ENCODE measurements around the gene OSBPL10.

The OSBPL10 gene

GRCh38 chr3:31921837-31922236 is 59.2 kb downstream of the OSBPL10 start:
- DNase-seq, result no peak

- no peak for DNase-seq
Measured at GRCh38 chr3:31920310-31920709, 60.8 kb downstream of the OSBPL10 start.

GRCh38 chr3:31919528-31919927 is 61.5 kb downstream of the OSBPL10 start:
- DNase-seq, result no peak

GRCh38 chr3:31918179-31919150 is 62.6 kb downstream of the OSBPL10 start:
- DNase-seq, result no peak

GRCh38 chr3:31917303-31918005 is 63.6 kb downstream of the OSBPL10 start:
- DNase-seq, result no peak

- no peak for DNase-seq
Measured at GRCh38 chr3:31911643-31912042, 69.4 kb downstream of the OSBPL10 start.

- DNase-seq, result no peak
Measured at GRCh38 chr3:31911124-31911523, 69.9 kb downstream of the OSBPL10 start.

- DNase-seq, result no peak
Measured at GRCh38 chr3:31909455-31909854, 71.6 kb downstream of the OSBPL10 start.

GRCh38 chr3:31908391-31909097 is 72.5 kb downstream of the OSBPL10 start:
- DNase-seq, result no peak

GRCh38 chr3:31906182-31906581 is 74.9 kb downstream of the OSBPL10 start:
- no peak for DNase-seq

- no peak for DNase-seq
Measured at GRCh38 chr3:31903686-31904431, 77.2 kb downstream of the OSBPL10 start.

GRCh38 chr3:31900583-31900982 is 80.5 kb downstream of the OSBPL10 start:
- no peak for DNase-seq

GRCh38 chr3:31896648-31897433 is 84.2 kb downstream of the OSBPL10 start:
- DNase-seq, result no peak

- DNase-seq, result no peak
Measured at GRCh38 chr3:31896026-31896425, 85.0 kb downstream of the OSBPL10 start.

- DNase-seq, result no peak
Measured at GRCh38 chr3:31895471-31895870, 85.6 kb downstream of the OSBPL10 start.

- DNase-seq, result no peak
Measured at GRCh38 chr3:31892916-31893573, 88.0 kb downstream of the OSBPL10 start.

- no peak for DNase-seq
Measured at GRCh38 chr3:31892500-31892899, 88.6 kb downstream of the OSBPL10 start.

GRCh38 chr3:31891876-31892455 is 89.1 kb downstream of the OSBPL10 start:
- no peak for DNase-seq

- DNase-seq, result no peak
Measured at GRCh38 chr3:31890742-31891469, 90.2 kb downstream of the OSBPL10 start.

GRCh38 chr3:31890007-31890406 is 91.1 kb downstream of the OSBPL10 start:
- DNase-seq, result no peak
